CD14-positive monocyte (primary cell): ENCODE measurements around the gene MAD1L1. TPM values are rescaled to one million over a fixed set of nuclear protein-coding genes. Genes with fewer than 3 reads are reported as not detected.

ENCODE experiments used
- DNase-seq, 3 donors: peaks; one replicate each; pipeline ENCODE4 v3.0.0-alpha.2; 2011 to 2022
- H2AFZ ChIP-seq: 2 replicates; pipeline ENCODE4 v1.6.0; 2012; ENCODE audit warnings: mild to moderate bottlenecking, low read depth, low read length, inconsistent platforms; ENCODE audit not compliant: insufficient read depth, poor library complexity, severe bottlenecking
- H3K27ac ChIP-seq, 2 donors: 1 replicate in 1 of 2; 2 replicates in 1 of 2; pipeline ENCODE4 v1.5.1; 2012 to 2013; ENCODE audit warnings: low read length in 2 of 2, control low read depth in 1 of 2, inconsistent platforms in 1 of 2, low read depth in 1 of 2, mild to moderate bottlenecking in 1 of 2
- H3K27me3 ChIP-seq, 2 donors: one replicate each; pipeline versions ENCODE4 v1.6.0 to v1.6.1; 2011 to 2013; ENCODE audit warnings: low read length in 2 of 2; ENCODE audit not compliant: control insufficient read depth in 2 of 2, insufficient read depth in 2 of 2
- H3K36me3 ChIP-seq, 2 donors: replicated peaks in 1 of 2; 1 replicate in 1 of 2; 2 replicates in 1 of 2; pipeline versions ENCODE4 v1.5.1 to v1.6.1; 2012 to 2013; ENCODE audit warnings: low read length in 2 of 2, control low read depth in 1 of 2, inconsistent platforms in 1 of 2, mild to moderate bottlenecking in 1 of 2; ENCODE audit not compliant: insufficient read depth in 2 of 2, control insufficient read depth in 1 of 2
- H3K4me1 ChIP-seq, 2 donors: 1 replicate in 1 of 2; 2 replicates in 1 of 2; pipeline versions ENCODE4 v1.5.1 to v1.6.1; 2012 to 2013; ENCODE audit warnings: low read length in 2 of 2, control low read depth in 1 of 2, inconsistent platforms in 1 of 2, mild to moderate bottlenecking in 1 of 2, moderate library complexity in 1 of 2; ENCODE audit not compliant: insufficient read depth in 2 of 2, control insufficient read depth in 1 of 2
- H3K4me2 ChIP-seq: replicated peaks from 2 replicates; pipeline ENCODE3; 2012; ENCODE audit warnings: low read length, moderate library complexity, mild to moderate bottlenecking; ENCODE audit not compliant: poor library complexity, severe bottlenecking; ENCODE audit errors: extremely low read depth
- H3K4me3 ChIP-seq, 3 experiments: fragments of 200-600 bp in 1 of 3; sonication (generic) in 1 of 3; replicated peaks in 1 of 3; 1 replicate in 2 of 3; 2 replicates in 1 of 3; pipeline ENCODE4 v1.5.1; 2011 to 2013; ENCODE audit warnings: low read length in 3 of 3, mild to moderate bottlenecking in 3 of 3, control low read depth in 2 of 3, low read depth in 2 of 3, inconsistent platforms in 1 of 3, moderate library complexity in 1 of 3
- H3K79me2 ChIP-seq: 2 replicates; pipeline ENCODE4 v1.6.0; 2012; ENCODE audit warnings: mild to moderate bottlenecking, control low read depth, inconsistent platforms, low read length, moderate library complexity; ENCODE audit not compliant: insufficient read depth
- H3K9ac ChIP-seq: 2 replicates; pipeline ENCODE4 v1.6.0; 2017; ENCODE audit warnings: low read length, mild to moderate bottlenecking; ENCODE audit not compliant: insufficient read depth, poor library complexity, severe bottlenecking
- H3K9me3 ChIP-seq, 2 donors: replicated peaks in 1 of 2; 1 replicate in 1 of 2; 2 replicates in 1 of 2; pipeline versions ENCODE4 v1.5.1 to v1.6.1; 2012 to 2013; ENCODE audit warnings: low read length in 2 of 2, control low read depth in 1 of 2; ENCODE audit not compliant: control insufficient read depth in 1 of 2, insufficient read depth in 1 of 2
- H4K20me1 ChIP-seq: 2 replicates; pipeline ENCODE4 v1.6.0; 2012; ENCODE audit warnings: mild to moderate bottlenecking, low read length, control low read depth, moderate library complexity; ENCODE audit not compliant: insufficient read depth
- H3K27ac Mint-ChIP-seq, 7 donors: one replicate each; pipeline ENCODE4 v1.8.0; 2020; ENCODE audit warnings: mild to moderate bottlenecking in 7 of 7, mixed read lengths in 7 of 7, moderate library complexity in 6 of 7, inconsistent platforms in 2 of 7
- H3K27me3 Mint-ChIP-seq, 3 donors: one replicate each; pipeline ENCODE4 v1.8.0; 2021 to 2022; ENCODE audit warnings: low read depth in 3 of 3, mild to moderate bottlenecking in 3 of 3, mixed read lengths in 3 of 3, moderate library complexity in 3 of 3, inconsistent platforms in 1 of 3
- H3K36me3 Mint-ChIP-seq, 2 donors: one replicate each; pipeline ENCODE4 v1.8.0; 2020; ENCODE audit warnings: mixed read lengths in 2 of 2, inconsistent platforms in 1 of 2, mild to moderate bottlenecking in 1 of 2
- H3K4me1 Mint-ChIP-seq: one replicate; pipeline ENCODE4 v1.8.0; 2020; ENCODE audit warnings: mild to moderate bottlenecking, mixed read lengths
- H3K4me3 Mint-ChIP-seq, 2 donors: one replicate each; pipeline ENCODE4 v1.8.0; 2020; ENCODE audit warnings: mild to moderate bottlenecking in 2 of 2, mixed read lengths in 2 of 2, moderate library complexity in 1 of 2
- H3K9me3 Mint-ChIP-seq, 7 donors: one replicate each; pipeline ENCODE4 v1.8.0; 2020 to 2022; ENCODE audit warnings: mixed read lengths in 7 of 7, mild to moderate bottlenecking in 6 of 7, moderate library complexity in 6 of 7, inconsistent platforms in 2 of 7
- CTCF ChIP-seq: fragments of 200-600 bp; IDR thresholded peaks from one replicate; pipeline ENCODE4 v1.8.0; 2022; ENCODE audit warnings: antibody characterized with exemption, mild to moderate bottlenecking
- WGBS: methylation state at CpG from one replicate; pipeline ENCODE4 v1.1.5; 2013; ENCODE audit warnings: missing lambda C conversion rate; ENCODE audit not compliant: insufficient coverage; 5-methylcytosine and 5-hydroxymethylcytosine counted together
- intact Hi-C, 2 donors: fragments of 100-400 bp; cut with micrococcal nuclease; formaldehyde crosslinking; loops; one replicate each; pipeline versions ENCODE4 v1.15.0 to v1.15.1; 2023
- polyA plus RNA-seq, 3 donors: library from polyadenylated mRNA; depleted of rRNA in 1 of 3; unstranded in 2 of 3; stranded (reverse) in 1 of 3; fragments of 300-500 nt in 2 of 3; fragments of >200 nt in 1 of 3; fragmentation: Illumina TruSeq in 2 of 3; gene quantifications; 1 replicate in 2 of 3; 2 replicates in 1 of 3; pipeline ENCODE4 v1.2.3, GENCODE V29; 2012 to 2021

The MAD1L1 gene
- polyA plus RNA-seq, 3 donors, result 22.0 to 39.4 (median 33.2) TPM

DNA sequence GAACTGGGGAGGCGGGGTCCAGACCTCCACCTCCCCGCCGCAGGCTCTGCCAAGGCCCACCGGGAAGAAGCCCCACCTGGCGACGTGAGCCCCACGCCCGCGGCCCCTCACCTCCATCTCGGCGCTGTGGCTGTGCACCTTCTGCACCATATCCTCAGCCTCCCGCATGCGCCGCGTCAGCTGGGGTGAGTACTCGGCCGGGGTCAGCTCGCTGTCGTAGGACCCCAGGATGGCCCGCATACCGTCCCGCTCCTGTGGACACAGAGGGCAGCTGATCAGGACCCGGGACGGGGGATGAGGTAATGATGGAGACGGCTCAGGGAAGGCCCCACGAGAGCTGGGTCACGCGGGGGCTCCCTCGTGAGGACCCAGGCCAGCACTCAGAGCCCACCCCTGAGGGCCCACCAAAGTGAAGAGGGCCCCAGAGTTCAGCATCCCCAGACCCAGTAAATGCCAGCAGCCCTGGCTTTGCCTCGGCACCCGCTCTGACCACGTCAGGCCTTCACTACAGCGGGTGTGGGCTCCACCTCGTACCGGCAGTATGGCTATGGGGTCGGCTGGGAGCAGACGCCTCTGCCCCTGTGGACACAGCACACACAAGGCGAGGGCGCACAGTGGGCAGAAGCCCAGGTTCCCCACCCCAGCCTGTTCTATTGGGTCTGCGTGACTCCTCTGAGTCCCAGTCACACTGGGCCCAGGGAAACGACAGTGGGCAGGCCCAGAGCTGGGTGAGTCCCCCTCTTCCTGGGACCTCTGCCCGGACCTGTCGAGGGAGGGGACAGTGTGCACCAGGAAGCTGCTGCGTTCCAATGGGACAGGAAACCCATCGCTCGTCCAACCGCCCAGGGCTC, 218.1 kb downstream of the MAD1L1 start:
- H3K9me3 ChIP-seq, result no peaks in the 10 kb centered on the region
- WGBS, result 97% methylated on average over 40 of the region's 47 CpGs
- H3K9ac ChIP-seq, result no peak overlapping the region

More for the DNA sequence above, 218.1 kb downstream of the MAD1L1 start:
- Histone ChIP-seq H3K4me1 (peaks cover 23 to 25% of the 10 kb centered on the region in 2 donors), H2AFZ (no peak overlapping the region), H3K27ac (no peak overlapping the region), H3K36me3 (peaks cover 13 to 18% of the 10 kb centered on the region in 2 donors), H4K20me1 (no peaks in the 10 kb centered on the region), H3K4me3 (no peak overlapping the region), H3K4me2 (no peak overlapping the region), H3K27me3 (no peaks in the 10 kb centered on the region), H3K79me2 (no peaks in the 10 kb centered on the region)
- no peak for DNase-seq
- H3K4me3 Mint-ChIP-seq, result no peak overlapping the region
- peaks cover 27 to 46% of the 10 kb centered on the region in 2 donors for H3K36me3 Mint-ChIP-seq
- H3K4me1 Mint-ChIP-seq, result peaks cover 20% of the 10 kb centered on the region
- peak overlapping the region in 2 of 7 donors; percentile 26 to 55 for H3K27ac Mint-ChIP-seq
- intact Hi-C loops, result loop anchor here in 1 of 2 donors (10.0 kb wide), 1 partner anchor 70 kb away; no protein-coding TSS in a partner anchor
- TF ChIP-seq CTCF, result no peak
- H3K9me3 Mint-ChIP-seq, result peaks cover 0 to 5% (median 0%) of the 10 kb centered on the region in 7 donors
- H3K27me3 Mint-ChIP-seq, result no peaks in the 10 kb centered on the region
